HG03060 (cell line): ENCODE measurements around the gene FLYWCH2.
A peak's percentile ranks its signal among the peaks of the same experiment; 100 is the strongest.

Experiments used
- ATAC-seq: cut with Tn5 transposase; IDR thresholded peaks from one replicate; pipeline ENCODE4 v1.9.1; 2021; ENCODE audit warnings: low read depth, moderate number of reproducible peaks; ENCODE audit not compliant: unreplicated experiment

Gene FLYWCH2, protein sequence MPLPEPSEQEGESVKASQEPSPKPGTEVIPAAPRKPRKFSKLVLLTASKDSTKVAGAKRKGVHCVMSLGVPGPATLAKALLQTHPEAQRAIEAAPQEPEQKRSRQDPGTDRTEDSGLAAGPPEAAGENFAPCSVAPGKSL

GRCh38 chr16:2882650-2883457 is at the start of gene FLYWCH2:
Gene FLYWCH2 (plus strand): TSS chr16:2883215. CDS start chr16:2896450, 13,235 bp downstream.
- ATAC-seq: peak; percentile 69

GRCh38 chr16:2833776-2834175 is 49.2 kb upstream of the FLYWCH2 start:
- ATAC-seq: no peak

DNA sequence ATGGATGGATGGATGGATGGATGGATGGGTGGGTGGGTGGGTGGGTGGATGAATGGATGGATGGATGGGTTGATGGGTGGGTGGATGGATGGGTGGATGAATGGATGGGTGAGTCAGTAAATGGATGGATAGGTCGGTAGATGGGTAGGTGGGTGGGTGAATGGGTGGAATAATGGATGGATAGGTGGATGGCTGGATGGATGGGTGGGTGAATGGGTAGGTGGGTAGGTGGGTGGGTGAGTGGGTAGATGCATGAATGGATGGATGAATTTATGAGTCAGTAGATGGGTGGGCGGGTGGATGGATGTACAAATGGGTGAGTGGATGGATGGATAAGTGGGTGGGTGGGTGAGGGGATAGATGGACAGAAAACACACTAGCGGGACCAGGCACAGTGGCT is 48.0 kb upstream of the FLYWCH2 start:
- ATAC-seq: no peak

DNA sequence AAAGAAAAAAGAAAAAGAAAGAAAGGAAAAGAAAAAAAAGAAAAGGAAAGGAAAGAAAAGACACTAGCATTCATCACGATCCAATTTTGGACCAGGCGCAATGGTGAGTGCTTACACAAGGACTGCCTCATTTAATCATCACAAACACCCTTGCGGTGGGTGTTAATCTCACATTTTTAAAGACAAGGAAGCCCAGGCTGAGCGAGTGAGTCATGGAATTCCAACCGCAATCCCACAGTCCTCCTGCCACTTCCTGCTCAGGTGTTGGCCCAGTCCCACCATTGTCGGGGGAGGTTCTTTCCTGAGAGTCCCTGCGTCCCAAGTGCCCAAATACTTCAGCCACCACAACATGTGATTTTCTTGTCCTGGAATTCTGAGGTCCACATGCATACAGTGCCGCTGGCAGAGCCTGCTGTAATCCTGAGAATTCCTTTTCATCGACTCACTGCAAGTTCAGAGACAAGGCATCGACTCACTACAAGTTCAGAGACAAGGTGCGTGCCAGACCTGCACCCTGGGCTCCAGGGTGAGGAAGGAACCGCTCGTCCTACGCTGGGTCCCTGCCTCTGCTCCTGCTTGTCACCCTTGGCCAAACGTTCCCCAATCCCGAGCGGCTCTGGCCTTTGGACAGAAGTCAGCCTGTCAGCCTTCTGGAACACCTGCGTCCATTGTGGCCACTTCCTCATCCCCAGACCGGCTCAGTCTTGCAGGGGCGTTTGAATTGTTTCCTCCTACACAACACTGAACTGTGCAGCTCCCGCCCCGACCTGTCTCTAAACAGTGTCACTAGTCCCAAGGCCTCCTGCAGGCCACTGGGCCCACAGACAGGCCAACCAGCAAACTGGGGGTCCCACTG is 47.1 kb upstream of the FLYWCH2 start:
- no peak for ATAC-seq

GRCh38 chr16:2836646-2837508 is 46.1 kb upstream of the FLYWCH2 start:
- ATAC-seq: no peak

DNA sequence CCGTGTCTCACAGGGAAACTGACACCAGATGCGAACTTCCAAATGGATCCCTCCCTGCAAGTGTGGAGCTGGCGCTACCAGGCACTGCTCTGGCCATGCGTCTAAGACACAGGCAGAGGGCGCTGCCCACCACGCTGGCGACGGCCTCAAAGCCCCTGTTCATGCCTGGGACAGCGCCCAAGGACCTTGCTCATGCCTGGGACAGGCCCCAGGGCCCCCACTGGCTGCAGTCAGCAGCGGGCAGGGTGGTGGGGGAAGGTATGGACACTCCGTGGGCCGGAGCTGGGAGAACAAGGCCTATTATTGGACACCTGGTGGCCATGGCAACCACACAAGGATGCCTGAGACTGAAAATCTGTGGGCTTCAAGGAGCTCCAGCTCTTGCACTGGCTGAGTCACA is 44.1 kb upstream of the FLYWCH2 start:
- ATAC-seq: no peak

- ATAC-seq: no peak
Observed at GRCh38 chr16:2839650-2840450, 43.2 kb upstream of the FLYWCH2 start.

GRCh38 chr16:2840914-2841313 is 42.1 kb upstream of the FLYWCH2 start:
- no peak for ATAC-seq

DNA sequence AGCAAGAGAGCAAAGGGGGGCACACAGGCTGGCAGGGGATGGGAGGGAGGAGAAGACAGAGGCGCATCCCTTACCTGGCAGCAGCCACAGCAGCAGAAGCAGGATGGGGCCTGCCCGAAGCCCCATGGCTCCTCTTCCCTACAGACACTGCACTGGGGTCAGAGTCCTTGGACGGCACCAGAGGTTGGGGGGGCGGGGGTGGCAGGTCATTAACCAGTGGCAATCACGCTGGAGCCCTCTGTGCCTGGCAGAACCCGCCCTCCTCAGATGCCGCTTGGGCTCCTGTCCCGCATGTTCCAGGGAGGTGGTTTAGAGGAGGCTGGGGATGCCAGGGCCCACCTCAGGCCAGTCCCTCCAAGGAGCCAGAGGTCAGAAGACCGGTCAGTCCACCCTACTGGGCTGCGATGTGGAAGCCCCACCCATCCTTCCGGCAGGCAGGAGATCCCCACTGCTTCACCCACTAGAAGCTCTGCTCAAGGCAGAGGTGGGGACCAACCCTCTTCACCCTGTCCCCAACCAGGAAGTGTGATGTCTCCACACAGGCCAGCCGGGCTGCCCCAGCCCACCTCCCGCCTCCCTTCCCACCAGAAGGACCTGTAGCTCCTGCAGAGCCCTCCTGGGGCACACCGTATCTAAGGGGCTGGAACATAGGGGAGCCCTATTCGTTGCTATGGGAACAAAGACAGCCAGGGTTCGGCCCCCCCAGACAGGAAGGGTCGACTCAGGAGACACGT is 41.2 kb upstream of the FLYWCH2 start:
- no peak for ATAC-seq

DNA sequence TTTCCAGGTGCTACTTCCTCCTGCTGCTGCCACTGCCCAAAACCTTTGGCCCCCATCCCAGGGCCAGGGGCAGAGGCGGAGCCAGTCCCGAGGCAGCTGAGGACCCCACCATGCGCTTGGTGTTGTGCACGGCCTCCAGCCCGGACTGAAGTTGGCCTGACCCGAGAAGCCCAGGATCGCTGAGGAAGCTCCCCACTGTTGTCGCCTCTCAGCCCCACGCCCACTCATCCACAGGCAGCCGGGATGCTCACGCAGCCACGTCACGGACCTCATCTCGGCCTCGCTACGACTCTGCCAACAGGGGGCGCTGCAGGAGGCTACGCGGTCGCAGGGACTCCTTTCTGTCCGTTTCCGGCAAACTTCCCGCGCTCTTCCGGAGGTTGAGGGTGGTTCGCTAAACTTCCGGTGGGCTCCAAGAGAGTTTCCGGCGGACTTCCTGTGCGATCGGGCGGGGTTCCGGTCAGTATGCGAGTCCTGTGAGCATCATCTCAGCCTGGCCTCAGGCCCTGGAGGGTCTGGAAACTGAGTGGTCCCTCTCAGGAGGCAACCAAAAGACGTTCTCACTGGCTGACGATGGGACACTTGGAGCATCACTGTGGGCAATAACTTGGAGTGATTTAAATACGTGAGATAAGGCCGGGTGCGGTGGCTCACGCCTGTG is 40.5 kb upstream of the FLYWCH2 start:
- ATAC-seq: no peak

- no peak for ATAC-seq
Observed at GRCh38 chr16:2843526-2843925, 39.5 kb upstream of the FLYWCH2 start.

DNA sequence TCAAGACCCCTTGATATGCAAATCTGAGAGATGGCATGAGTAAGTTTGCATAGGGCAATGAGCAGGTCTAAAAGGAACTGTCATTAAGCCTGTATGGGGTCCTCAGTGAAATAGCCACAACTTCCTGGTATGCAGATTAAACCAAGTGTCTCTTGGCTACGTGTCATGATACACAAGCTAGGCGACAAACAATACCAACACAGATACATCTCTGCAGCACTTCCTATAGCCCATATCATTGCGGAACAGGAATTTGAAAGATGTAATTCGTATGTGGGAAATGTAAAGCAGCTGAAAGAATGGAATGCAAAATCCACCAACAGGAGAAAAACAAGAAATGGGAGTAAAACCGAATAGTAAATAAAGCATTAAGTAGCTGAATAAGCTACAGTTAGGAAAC is 37.9 kb upstream of the FLYWCH2 start:
- no peak for ATAC-seq

DNA sequence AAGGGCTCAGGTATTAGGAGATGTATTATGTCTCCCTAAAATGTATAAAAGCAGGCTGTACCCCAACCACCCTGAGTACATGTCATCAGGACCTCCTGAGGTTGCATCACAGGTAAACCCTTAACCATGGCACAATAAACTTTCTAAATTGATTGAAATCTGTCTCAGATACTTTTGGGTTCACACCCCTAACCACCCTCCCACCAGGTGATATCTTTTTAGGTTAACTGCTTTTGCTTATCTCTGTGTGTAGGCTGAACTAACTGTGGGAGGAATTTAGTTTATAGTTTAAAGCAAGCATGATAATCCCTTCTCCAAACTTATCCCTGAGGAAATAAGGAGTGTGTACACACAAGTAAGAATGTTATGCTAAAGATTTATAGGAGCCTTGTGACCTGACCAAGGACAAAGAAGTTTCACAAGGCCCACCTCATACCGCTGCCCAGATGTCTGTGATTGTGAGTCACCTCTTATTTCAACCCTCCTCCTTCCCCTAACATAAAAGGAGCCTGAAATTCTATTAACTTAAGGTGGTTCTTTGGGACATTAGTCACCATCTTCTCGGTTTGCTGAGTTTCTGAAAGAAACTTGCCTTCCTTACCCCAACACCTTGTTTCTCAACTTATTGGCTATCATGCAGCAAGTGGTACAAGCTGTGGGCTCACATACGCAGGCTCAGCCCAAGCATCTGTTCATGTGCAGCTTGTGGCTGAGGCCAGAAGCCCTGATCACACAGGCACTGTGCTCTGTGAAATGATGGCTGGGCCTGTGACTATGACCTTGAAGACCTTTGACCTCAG is 36.3 kb upstream of the FLYWCH2 start:
- no peak for ATAC-seq

DNA sequence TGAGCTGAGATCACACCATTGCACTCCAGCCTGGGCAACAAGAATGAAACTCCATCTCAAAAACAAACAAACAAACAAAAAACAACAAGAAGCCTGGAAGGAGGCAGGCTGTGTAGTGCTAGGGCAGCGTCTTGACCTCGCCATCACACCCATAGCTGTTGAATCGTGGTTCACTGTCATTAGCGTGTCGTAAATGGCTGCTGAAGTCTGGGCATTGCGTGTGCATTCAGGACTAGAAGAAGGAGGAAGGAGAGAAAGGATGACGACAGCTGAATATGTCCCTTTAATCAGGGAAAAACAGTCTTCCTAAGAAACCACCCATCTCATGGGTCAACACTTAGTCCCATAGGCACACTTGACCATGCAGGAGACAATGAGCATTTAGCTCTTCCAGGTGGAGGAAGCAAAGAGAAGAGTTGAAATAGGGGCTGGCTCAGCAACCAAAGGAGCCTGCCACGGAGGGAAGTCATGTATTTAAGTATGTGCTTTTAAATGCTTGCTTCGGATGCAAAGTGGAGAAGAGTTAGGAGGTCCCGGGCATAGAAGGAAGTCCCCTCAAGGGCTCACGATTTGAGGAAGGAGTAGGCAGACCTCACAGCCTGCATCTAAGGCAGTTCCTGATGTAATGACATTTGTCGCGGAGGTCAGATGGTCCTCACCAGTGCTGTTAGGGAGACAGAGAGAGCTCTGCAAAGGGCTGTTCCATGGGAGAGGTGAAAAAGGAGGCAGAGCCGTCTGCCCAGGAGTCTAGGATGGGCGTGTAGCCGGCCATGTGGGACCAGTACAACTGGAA is 33.9 kb upstream of the FLYWCH2 start:
- ATAC-seq: no peak

GRCh38 chr16:2852003-2852730 is 30.8 kb upstream of the FLYWCH2 start:
- no peak for ATAC-seq
